Keratinocyte (primary cell): ENCODE data around the gene OLFML2B. TPM values are rescaled to one million over a fixed set of nuclear protein-coding genes. Genes with fewer than 3 reads are reported as not detected.

ENCODE experiments used
- DNase-seq: peaks from one replicate; pipeline ENCODE4 v3.0.0-alpha.2; 2011; ENCODE audit warnings: low read depth, missing footprints, low spot score
- FAIRE-seq: peaks from 2 replicates; lab custom pipeline; 2011; peaks lifted over from hg19 to GRCh38; lab: Jason Lieb, UNC
- H2AFZ ChIP-seq: 2 replicates; pipeline ENCODE4 v1.6.0; 2012; ENCODE audit warnings: low read length, control low read depth, inconsistent platforms; ENCODE audit not compliant: control insufficient read depth
- H3K27ac ChIP-seq: 2 replicates; pipeline ENCODE4 v1.5.1; 2011; ENCODE audit warnings: low read length; ENCODE audit not compliant: control insufficient read depth, insufficient read depth
- H3K27me3 ChIP-seq: 3 replicates; pipeline ENCODE4 v1.6.0; 2011; ENCODE audit warnings: low read length; ENCODE audit not compliant: control insufficient read depth, insufficient read depth; ENCODE audit errors: extremely low read depth
- H3K36me3 ChIP-seq, 2 experiments: 2 replicates in 1 of 2; 3 replicates in 1 of 2; pipeline ENCODE4 v1.5.1; 2011; ENCODE audit warnings: low read length in 2 of 2, mild to moderate bottlenecking in 1 of 2; ENCODE audit not compliant: control insufficient read depth in 2 of 2, insufficient read depth in 2 of 2; ENCODE audit errors: extremely low read depth in 1 of 2
- H3K4me1 ChIP-seq: 3 replicates; pipeline ENCODE4 v1.5.1; 2011; ENCODE audit warnings: low read length; ENCODE audit not compliant: control insufficient read depth, insufficient read depth; ENCODE audit errors: extremely low read depth
- H3K4me2 ChIP-seq: 3 replicates; pipeline ENCODE4 v1.6.0; 2011; ENCODE audit warnings: low read depth, low read length; ENCODE audit not compliant: control insufficient read depth, insufficient read depth; ENCODE audit errors: extremely low read depth
- H3K4me3 ChIP-seq, 3 experiments: fragments of 200-600 bp in 1 of 3; sonication (generic) in 1 of 3; 2 replicates in 2 of 3; 3 replicates in 1 of 3; pipeline ENCODE4 v1.5.1; 2011 to 2016; ENCODE audit warnings: low read length in 3 of 3, mild to moderate bottlenecking in 3 of 3, control low read depth in 2 of 3, inconsistent platforms in 1 of 3, low read depth in 1 of 3, mixed read lengths in 1 of 3, mixed run types in 1 of 3, moderate library complexity in 1 of 3; ENCODE audit not compliant: control insufficient read depth in 2 of 3, insufficient read depth in 2 of 3; ENCODE audit errors: extremely low read depth in 1 of 3
- H3K79me2 ChIP-seq: 2 replicates; pipeline ENCODE4 v1.6.0; 2012; ENCODE audit warnings: low read length; ENCODE audit not compliant: control insufficient read depth, insufficient read depth
- H3K9ac ChIP-seq: 3 replicates; pipeline ENCODE4 v1.6.0; 2011; ENCODE audit warnings: low read length; ENCODE audit not compliant: control insufficient read depth, insufficient read depth; ENCODE audit errors: extremely low read depth
- H3K9me1 ChIP-seq: 3 replicates; pipeline ENCODE4 v1.6.0; 2011; ENCODE audit warnings: low read length; ENCODE audit not compliant: control insufficient read depth, insufficient read depth; ENCODE audit errors: extremely low read depth
- H3K9me3 ChIP-seq: 2 replicates; pipeline ENCODE4 v1.5.1; 2012; ENCODE audit warnings: low read depth, low read length; ENCODE audit not compliant: control insufficient read depth
- H4K20me1 ChIP-seq: 3 replicates; pipeline ENCODE4 v1.6.0; 2011; ENCODE audit warnings: low read length; ENCODE audit not compliant: control insufficient read depth, insufficient read depth; ENCODE audit errors: extremely low read depth
- CTCF ChIP-seq, 3 experiments: IDR thresholded peaks in 1 of 3; conservative IDR thresholded peaks in 1 of 3; optimal IDR thresholded peaks in 1 of 3; 2 replicates in 2 of 3; 3 replicates in 1 of 3; pipeline versions ENCODE3 to v1.5.1; 2011; ENCODE audit warnings: low read length in 3 of 3, mild to moderate bottlenecking in 3 of 3, moderate library complexity in 2 of 3, control low read depth in 1 of 3, inconsistent platforms in 1 of 3; ENCODE audit not compliant: insufficient read depth in 2 of 3; ENCODE audit errors: extremely low read depth in 1 of 3
- EZH2 ChIP-seq: IDR thresholded peaks from one replicate; pipeline ENCODE4 v1.6.1; 2012; ENCODE audit warnings: inconsistent platforms, mild to moderate bottlenecking, low read length, moderate library complexity
- dilution Hi-C: fragments of 300-500 bp; cut with MboI; formaldehyde crosslinking; loops from one replicate; pipeline ENCODE4 v1.7.0; 2020; ENCODE audit warnings: low sequenced_read_pairs; ENCODE audit not compliant: extremely low pct_ligation_motif_present
- polyA plus RNA-seq, 5 experiments: library from polyadenylated mRNA; depleted of rRNA in 3 of 5; stranded (reverse) in 3 of 5; stranded (forward) in 1 of 5; unstranded in 1 of 5; fragments of >200 nt; gene quantifications; 1 replicate in 1 of 5; 2 replicates in 3 of 5; 3 replicates in 1 of 5; pipeline versions ENCODE4 v1.2.1 to v1.2.3, GENCODE V29; 2011 to 2012; ENCODE audit warnings: missing spikeins in 2 of 5, low read depth in 1 of 5, low replicate concordance in 1 of 5

Gene OLFML2B
- polyA plus RNA-seq, 1 donor (not counting 4 experiments of a cell fraction or from before 2014, with no cell fraction given): not detected

GRCh38 chr1:161956097-161956496 lies 67.6 kb downstream of the OLFML2B start:
- Histone ChIP-seq H3K36me3 (no peaks in the 10 kb centered on the region), H3K9me3 (no peaks in the 10 kb centered on the region), H3K9me1 (no peaks in the 10 kb centered on the region), H2AFZ (no peak overlapping the region), H4K20me1 (no peaks in the 10 kb centered on the region), H3K27me3 (no peaks in the 10 kb centered on the region), H3K27ac (no peak overlapping the region), H3K4me1 (peaks cover 8% of the 10 kb centered on the region), H3K4me3 (no peak overlapping the region), H3K79me2 (no peaks in the 10 kb centered on the region), H3K9ac (no peak overlapping the region), H3K4me2 (no peak overlapping the region)
- FAIRE-seq (no peak), DNase-seq (no peak)
- dilution Hi-C loops: no loop called here
- TF ChIP-seq CTCF (optimal IDR thresholded peaks at IDR 0.05 in 1 of 3, IDR thresholded peaks at IDR 0.05 in 1 of 3, conservative IDR thresholded peaks at IDR 0.05 in 1 of 3; ENCODE audit: extremely low read depth in 1 of 3, insufficient read depth in 2 of 3, low read length in 3 of 3) (no peak), EZH2 (no peak)

- no peaks in the 10 kb centered on the region for H3K36me3 ChIP-seq
- no peak overlapping the region for H3K4me3 ChIP-seq
- H3K9me1 ChIP-seq: no peaks in the 10 kb centered on the region
- H3K27me3 ChIP-seq: no peaks in the 10 kb centered on the region
- no peak overlapping the region for H2AFZ ChIP-seq
- no peaks in the 10 kb centered on the region for H3K79me2 ChIP-seq
- no peak for DNase-seq
- H3K4me2 ChIP-seq: no peak overlapping the region
- no peak for FAIRE-seq
- no peak overlapping the region for H3K9ac ChIP-seq
- H3K27ac ChIP-seq: no peak overlapping the region
- TF ChIP-seq EZH2 (no peak), CTCF (optimal IDR thresholded peaks at IDR 0.05 in 1 of 3, IDR thresholded peaks at IDR 0.05 in 1 of 3, conservative IDR thresholded peaks at IDR 0.05 in 1 of 3; ENCODE audit: extremely low read depth in 1 of 3, insufficient read depth in 2 of 3, low read length in 3 of 3) (no peak)
- no peaks in the 10 kb centered on the region for H4K20me1 ChIP-seq
- H3K4me1 ChIP-seq: peaks cover 8% of the 10 kb centered on the region
- H3K9me3 ChIP-seq: no peaks in the 10 kb centered on the region
- dilution Hi-C loops: no loop called here
Measured at GRCh38 chr1:161955606-161956005, 68.1 kb downstream of the OLFML2B start.
